ENCODE results near the gene PPP2R2C. TPM values are rescaled to one million over a fixed set of nuclear protein-coding genes. Genes with fewer than 3 reads are reported as not detected.

PPP2R2C gene
- total and polyA plus RNA-seq, 2 experiments from 2014 or later = 1.3 to 9.2 TPM

DNA sequence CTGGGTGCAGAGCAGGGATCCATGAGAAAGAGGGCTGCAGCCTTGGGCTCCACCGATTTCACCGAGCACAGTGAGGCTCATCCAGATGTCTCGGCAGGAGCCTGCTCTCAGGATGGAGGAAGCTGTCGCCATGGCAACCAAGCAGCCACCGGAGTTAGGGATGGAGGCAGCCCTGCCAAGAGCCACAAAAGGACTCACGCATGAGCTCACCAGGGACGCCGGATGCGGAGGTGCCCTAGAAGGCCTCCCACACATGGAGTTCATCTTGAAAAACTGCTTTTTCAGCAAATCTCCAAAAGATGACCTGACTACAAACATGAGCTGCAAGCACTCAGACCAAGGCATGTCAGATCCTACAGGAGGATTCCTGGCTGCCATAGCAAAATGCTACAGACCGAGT is 112.0 kb downstream of the PPP2R2C start:
- Histone ChIP-seq H3K4me3 (no peak overlapping the region), H3K4me1 (ENCODE audit: insufficient read depth) (no peaks in the 10 kb centered on the region), H3K27me3 (ENCODE audit: insufficient read depth) (no peaks in the 10 kb centered on the region), H3K9me2 (ENCODE audit: insufficient read depth) (no peaks in the 10 kb centered on the region), H3K4me2 (no peak overlapping the region), H4K20me1 (replicated peaks; ENCODE audit: insufficient read depth) (no peaks in the 10 kb centered on the region), H3K27ac (ENCODE audit: low read depth) (no peak overlapping the region), H3F3A (replicated peaks; ENCODE audit: low read depth) (no peaks in the 10 kb centered on the region), H3K36me3 (ENCODE audit: insufficient read depth) (no peaks in the 10 kb centered on the region), H3K79me2 (replicated peaks; ENCODE audit: insufficient read depth) (no peaks in the 10 kb centered on the region), H2AFZ (no peak overlapping the region)
- no peak overlapping the region for H3K27ac Mint-ChIP-seq
- no peak overlapping the region for H3K4me3 Mint-ChIP-seq
- H3K36me3 Mint-ChIP-seq (ENCODE audit: low read depth) = no peaks in the 10 kb centered on the region
- DNase-seq (ENCODE audit: low spot score) = peak; percentile 81
- peaks cover 6% of the 10 kb centered on the region for H3K4me1 Mint-ChIP-seq
- peak; percentile 58 for ATAC-seq
- H3K27me3 Mint-ChIP-seq (ENCODE audit: insufficient read depth, low read depth, poor library complexity) = peaks cover 12% of the 10 kb centered on the region
- TF ChIP-seq NANOG (IDR thresholded peaks at IDR 0.05; ENCODE audit: borderline replicate concordance) (no peak), EZH2 (IDR thresholded peaks at IDR 0.05; ENCODE audit: low read depth, unreplicated experiment) (no peak), ZNF114 (CRISPR knock-in tag; IDR thresholded peaks at IDR 0.05) (no peak), CREB1 (CRISPR knock-in tag; IDR thresholded peaks at IDR 0.05; ENCODE audit: low read depth) (no peak), STAT1 (IDR thresholded peaks at IDR 0.05; ENCODE audit: unreplicated experiment) (no peak), POLR2AphosphoS5 (IDR thresholded peaks at IDR 0.05; ENCODE audit: low read depth) (no peak), ZNF331 (CRISPR knock-in tag; IDR thresholded peaks at IDR 0.05; ENCODE audit: low read depth) (no peak), JUNB (IDR thresholded peaks at IDR 0.05; ENCODE audit: unreplicated experiment) (no peak), EZH2phosphoT487 (IDR thresholded peaks at IDR 0.05; ENCODE audit: unreplicated experiment) (no peak)
- TF ChIP-seq, protein P1, sequence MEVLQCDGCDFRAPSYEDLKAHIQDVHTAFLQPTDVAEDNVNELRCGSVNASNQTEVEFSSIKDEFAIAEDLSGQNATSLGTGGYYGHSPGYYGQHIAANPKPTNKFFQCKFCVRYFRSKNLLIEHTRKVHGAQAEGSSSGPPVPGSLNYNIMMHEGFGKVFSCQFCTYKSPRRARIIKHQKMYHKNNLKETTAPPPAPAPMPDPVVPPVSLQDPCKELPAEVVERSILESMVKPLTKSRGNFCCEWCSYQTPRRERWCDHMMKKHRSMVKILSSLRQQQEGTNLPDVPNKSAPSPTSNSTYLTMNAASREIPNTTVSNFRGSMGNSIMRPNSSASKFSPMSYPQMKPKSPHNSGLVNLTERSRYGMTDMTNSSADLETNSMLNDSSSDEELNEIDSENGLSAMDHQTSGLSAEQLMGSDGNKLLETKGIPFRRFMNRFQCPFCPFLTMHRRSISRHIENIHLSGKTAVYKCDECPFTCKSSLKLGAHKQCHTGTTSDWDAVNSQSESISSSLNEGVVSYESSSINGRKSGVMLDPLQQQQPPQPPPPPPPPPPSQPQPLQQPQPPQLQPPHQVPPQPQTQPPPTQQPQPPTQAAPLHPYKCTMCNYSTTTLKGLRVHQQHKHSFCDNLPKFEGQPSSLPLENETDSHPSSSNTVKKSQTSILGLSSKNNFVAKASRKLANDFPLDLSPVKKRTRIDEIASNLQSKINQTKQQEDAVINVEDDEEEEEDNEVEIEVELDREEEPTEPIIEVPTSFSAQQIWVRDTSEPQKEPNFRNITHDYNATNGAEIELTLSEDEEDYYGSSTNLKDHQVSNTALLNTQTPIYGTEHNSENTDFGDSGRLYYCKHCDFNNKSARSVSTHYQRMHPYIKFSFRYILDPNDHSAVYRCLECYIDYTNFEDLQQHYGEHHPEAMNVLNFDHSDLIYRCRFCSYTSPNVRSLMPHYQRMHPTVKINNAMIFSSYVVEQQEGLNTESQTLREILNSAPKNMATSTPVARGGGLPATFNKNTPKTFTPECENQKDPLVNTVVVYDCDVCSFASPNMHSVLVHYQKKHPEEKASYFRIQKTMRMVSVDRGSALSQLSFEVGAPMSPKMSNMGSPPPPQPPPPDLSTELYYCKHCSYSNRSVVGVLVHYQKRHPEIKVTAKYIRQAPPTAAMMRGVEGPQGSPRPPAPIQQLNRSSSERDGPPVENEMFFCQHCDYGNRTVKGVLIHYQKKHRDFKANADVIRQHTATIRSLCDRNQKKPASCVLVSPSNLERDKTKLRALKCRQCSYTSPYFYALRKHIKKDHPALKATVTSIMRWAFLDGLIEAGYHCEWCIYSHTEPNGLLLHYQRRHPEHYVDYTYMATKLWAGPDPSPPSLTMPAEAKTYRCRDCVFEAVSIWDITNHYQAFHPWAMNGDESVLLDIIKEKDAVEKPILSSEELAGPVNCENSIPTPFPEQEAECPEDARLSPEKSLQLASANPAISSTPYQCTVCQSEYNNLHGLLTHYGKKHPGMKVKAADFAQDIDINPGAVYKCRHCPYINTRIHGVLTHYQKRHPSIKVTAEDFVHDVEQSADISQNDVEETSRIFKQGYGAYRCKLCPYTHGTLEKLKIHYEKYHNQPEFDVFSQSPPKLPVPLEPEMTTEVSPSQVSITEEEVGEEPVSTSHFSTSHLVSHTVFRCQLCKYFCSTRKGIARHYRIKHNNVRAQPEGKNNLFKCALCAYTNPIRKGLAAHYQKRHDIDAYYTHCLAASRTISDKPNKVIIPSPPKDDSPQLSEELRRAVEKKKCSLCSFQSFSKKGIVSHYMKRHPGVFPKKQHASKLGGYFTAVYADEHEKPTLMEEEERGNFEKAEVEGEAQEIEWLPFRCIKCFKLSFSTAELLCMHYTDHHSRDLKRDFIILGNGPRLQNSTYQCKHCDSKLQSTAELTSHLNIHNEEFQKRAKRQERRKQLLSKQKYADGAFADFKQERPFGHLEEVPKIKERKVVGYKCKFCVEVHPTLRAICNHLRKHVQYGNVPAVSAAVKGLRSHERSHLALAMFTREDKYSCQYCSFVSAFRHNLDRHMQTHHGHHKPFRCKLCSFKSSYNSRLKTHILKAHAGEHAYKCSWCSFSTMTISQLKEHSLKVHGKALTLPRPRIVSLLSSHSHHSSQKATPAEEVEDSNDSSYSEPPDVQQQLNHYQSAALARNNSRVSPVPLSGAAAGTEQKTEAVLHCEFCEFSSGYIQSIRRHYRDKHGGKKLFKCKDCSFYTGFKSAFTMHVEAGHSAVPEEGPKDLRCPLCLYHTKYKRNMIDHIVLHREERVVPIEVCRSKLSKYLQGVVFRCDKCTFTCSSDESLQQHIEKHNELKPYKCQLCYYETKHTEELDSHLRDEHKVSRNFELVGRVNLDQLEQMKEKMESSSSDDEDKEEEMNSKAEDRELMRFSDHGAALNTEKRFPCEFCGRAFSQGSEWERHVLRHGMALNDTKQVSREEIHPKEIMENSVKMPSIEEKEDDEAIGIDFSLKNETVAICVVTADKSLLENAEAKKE (CRISPR knock-in tag; IDR thresholded peaks at IDR 0.05) = no peak
- TF ChIP-seq, protein P2, sequence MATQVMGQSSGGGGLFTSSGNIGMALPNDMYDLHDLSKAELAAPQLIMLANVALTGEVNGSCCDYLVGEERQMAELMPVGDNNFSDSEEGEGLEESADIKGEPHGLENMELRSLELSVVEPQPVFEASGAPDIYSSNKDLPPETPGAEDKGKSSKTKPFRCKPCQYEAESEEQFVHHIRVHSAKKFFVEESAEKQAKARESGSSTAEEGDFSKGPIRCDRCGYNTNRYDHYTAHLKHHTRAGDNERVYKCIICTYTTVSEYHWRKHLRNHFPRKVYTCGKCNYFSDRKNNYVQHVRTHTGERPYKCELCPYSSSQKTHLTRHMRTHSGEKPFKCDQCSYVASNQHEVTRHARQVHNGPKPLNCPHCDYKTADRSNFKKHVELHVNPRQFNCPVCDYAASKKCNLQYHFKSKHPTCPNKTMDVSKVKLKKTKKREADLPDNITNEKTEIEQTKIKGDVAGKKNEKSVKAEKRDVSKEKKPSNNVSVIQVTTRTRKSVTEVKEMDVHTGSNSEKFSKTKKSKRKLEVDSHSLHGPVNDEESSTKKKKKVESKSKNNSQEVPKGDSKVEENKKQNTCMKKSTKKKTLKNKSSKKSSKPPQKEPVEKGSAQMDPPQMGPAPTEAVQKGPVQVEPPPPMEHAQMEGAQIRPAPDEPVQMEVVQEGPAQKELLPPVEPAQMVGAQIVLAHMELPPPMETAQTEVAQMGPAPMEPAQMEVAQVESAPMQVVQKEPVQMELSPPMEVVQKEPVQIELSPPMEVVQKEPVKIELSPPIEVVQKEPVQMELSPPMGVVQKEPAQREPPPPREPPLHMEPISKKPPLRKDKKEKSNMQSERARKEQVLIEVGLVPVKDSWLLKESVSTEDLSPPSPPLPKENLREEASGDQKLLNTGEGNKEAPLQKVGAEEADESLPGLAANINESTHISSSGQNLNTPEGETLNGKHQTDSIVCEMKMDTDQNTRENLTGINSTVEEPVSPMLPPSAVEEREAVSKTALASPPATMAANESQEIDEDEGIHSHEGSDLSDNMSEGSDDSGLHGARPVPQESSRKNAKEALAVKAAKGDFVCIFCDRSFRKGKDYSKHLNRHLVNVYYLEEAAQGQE (IDR thresholded peaks at IDR 0.05; ENCODE audit: unreplicated experiment) = no peak
- TF ChIP-seq, protein P3, sequence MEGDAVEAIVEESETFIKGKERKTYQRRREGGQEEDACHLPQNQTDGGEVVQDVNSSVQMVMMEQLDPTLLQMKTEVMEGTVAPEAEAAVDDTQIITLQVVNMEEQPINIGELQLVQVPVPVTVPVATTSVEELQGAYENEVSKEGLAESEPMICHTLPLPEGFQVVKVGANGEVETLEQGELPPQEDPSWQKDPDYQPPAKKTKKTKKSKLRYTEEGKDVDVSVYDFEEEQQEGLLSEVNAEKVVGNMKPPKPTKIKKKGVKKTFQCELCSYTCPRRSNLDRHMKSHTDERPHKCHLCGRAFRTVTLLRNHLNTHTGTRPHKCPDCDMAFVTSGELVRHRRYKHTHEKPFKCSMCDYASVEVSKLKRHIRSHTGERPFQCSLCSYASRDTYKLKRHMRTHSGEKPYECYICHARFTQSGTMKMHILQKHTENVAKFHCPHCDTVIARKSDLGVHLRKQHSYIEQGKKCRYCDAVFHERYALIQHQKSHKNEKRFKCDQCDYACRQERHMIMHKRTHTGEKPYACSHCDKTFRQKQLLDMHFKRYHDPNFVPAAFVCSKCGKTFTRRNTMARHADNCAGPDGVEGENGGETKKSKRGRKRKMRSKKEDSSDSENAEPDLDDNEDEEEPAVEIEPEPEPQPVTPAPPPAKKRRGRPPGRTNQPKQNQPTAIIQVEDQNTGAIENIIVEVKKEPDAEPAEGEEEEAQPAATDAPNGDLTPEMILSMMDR (conservative IDR thresholded peaks at IDR 0.05; ENCODE audit: low read depth in 2 of 2) = no peak
- TF ChIP-seq, protein P4, sequence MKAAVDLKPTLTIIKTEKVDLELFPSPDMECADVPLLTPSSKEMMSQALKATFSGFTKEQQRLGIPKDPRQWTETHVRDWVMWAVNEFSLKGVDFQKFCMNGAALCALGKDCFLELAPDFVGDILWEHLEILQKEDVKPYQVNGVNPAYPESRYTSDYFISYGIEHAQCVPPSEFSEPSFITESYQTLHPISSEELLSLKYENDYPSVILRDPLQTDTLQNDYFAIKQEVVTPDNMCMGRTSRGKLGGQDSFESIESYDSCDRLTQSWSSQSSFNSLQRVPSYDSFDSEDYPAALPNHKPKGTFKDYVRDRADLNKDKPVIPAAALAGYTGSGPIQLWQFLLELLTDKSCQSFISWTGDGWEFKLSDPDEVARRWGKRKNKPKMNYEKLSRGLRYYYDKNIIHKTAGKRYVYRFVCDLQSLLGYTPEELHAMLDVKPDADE (IDR thresholded peaks at IDR 0.05) = no peak
- no peaks in the 10 kb centered on the region; the same call in 1 of the 3 replicates for H3K9me3 Mint-ChIP-seq

All from GM23338 (cell line).